HUES6 (cell line): Measurements from ENCODE around the gene ITPRIP.
A peak's percentile ranks its signal among the peaks of the same experiment; 100 is the strongest.

Experiments used
- H3K27ac ChIP-seq: 2 replicates; pipeline ENCODE4 v1.7.0; 2013; ENCODE audit warnings: low read depth, mild to moderate bottlenecking, low read length, inconsistent platforms
- H3K27me3 ChIP-seq: 2 replicates; pipeline ENCODE4 v1.6.1; 2013; ENCODE audit warnings: low read length; ENCODE audit not compliant: control insufficient read depth, insufficient read depth
- H3K36me3 ChIP-seq: 2 replicates; pipeline ENCODE4 v1.6.1; 2013; ENCODE audit warnings: low read length; ENCODE audit not compliant: control insufficient read depth, insufficient read depth
- H3K4me1 ChIP-seq: 2 replicates; pipeline ENCODE4 v1.6.1; 2013; ENCODE audit warnings: low read length; ENCODE audit not compliant: control insufficient read depth, insufficient read depth
- H3K4me3 ChIP-seq: 2 replicates; pipeline ENCODE4 v1.5.1; 2013; ENCODE audit warnings: low read depth, low read length
- H3K9ac ChIP-seq: one replicate; pipeline ENCODE4 v1.6.1; 2013; ENCODE audit warnings: mild to moderate bottlenecking, low read length
- H3K9me3 ChIP-seq: 2 replicates; pipeline ENCODE4 v1.6.1; 2013; ENCODE audit warnings: low read depth, low read length; ENCODE audit not compliant: control insufficient read depth, insufficient read depth

The ITPRIP gene

GRCh38 chr10:104337985-104338735 lies at the start of gene ITPRIP:
ITPRIP (minus strand) TSS chr10:104338465; CDS start chr10:104316051, 22,414 bp downstream.
- H3K36me3 ChIP-seq: no peaks in the 10 kb centered on the region
- peak within 1 kb of the TSS; percentile 94 for H3K9ac ChIP-seq
- H3K27ac ChIP-seq: peak within 1 kb of the TSS; percentile 95
- H3K9me3 ChIP-seq: no peaks in the 10 kb centered on the region
- peaks cover 60% of the 10 kb centered on the region for H3K4me1 ChIP-seq
- H3K4me3 ChIP-seq: peak within 1 kb of the TSS; percentile 82
- no peaks in the 10 kb centered on the region for H3K27me3 ChIP-seq

GRCh38 chr10:104387130-104387888 lies 49.0 kb upstream of the ITPRIP start:
- H3K9me3 ChIP-seq: no peaks in the 10 kb centered on the region
- H3K27me3 ChIP-seq: no peaks in the 10 kb centered on the region
- H3K4me1 ChIP-seq: peaks cover 4% of the 10 kb centered on the region; the same call in 1 of the 2 replicates
- no peak overlapping the region for H3K9ac ChIP-seq
- no peak overlapping the region for H3K27ac ChIP-seq
- H3K36me3 ChIP-seq: no peaks in the 10 kb centered on the region
- H3K4me3 ChIP-seq: no peak overlapping the region

- no peaks in the 10 kb centered on the region for H3K9me3 ChIP-seq
- no peaks in the 10 kb centered on the region for H3K27me3 ChIP-seq
- H3K36me3 ChIP-seq: no peaks in the 10 kb centered on the region
- H3K9ac ChIP-seq: no peak overlapping the region
- peaks cover 9% of the 10 kb centered on the region for H3K4me1 ChIP-seq
- no peak overlapping the region for H3K27ac ChIP-seq
- H3K4me3 ChIP-seq: no peak overlapping the region
Measured at GRCh38 chr10:104380336-104380735, 42.1 kb upstream of the ITPRIP start.

GRCh38 chr10:104376784-104377300 lies 38.6 kb upstream of the ITPRIP start:
- Histone ChIP-seq H3K4me3 (no peak overlapping the region), H3K9me3 (peaks cover 4% of the 10 kb centered on the region), H3K4me1 (peaks cover 9% of the 10 kb centered on the region), H3K27me3 (no peaks in the 10 kb centered on the region), H3K36me3 (no peaks in the 10 kb centered on the region), H3K27ac (no peak overlapping the region), H3K9ac (no peak overlapping the region)

- Histone ChIP-seq H3K9ac (no peak overlapping the region), H3K27me3 (no peaks in the 10 kb centered on the region), H3K4me3 (no peak overlapping the region), H3K9me3 (peaks cover 16% of the 10 kb centered on the region), H3K36me3 (no peaks in the 10 kb centered on the region), H3K4me1 (peaks cover 9% of the 10 kb centered on the region), H3K27ac (no peak overlapping the region)
Measured at GRCh38 chr10:104374591-104374990, 36.3 kb upstream of the ITPRIP start.

GRCh38 chr10:104371753-104372152 lies 33.5 kb upstream of the ITPRIP start:
- Histone ChIP-seq H3K4me1 (peaks cover 7% of the 10 kb centered on the region), H3K9me3 (peaks cover 16% of the 10 kb centered on the region), H3K36me3 (no peaks in the 10 kb centered on the region), H3K27me3 (no peaks in the 10 kb centered on the region), H3K27ac (no peak overlapping the region), H3K9ac (no peak overlapping the region), H3K4me3 (no peak overlapping the region)

GRCh38 chr10:104368381-104368780 lies 30.1 kb upstream of the ITPRIP start:
- H3K4me3 ChIP-seq: no peak overlapping the region
- no peaks in the 10 kb centered on the region for H3K27me3 ChIP-seq
- H3K36me3 ChIP-seq: no peaks in the 10 kb centered on the region
- H3K4me1 ChIP-seq: peaks cover 4% of the 10 kb centered on the region; the same call in 1 of the 2 replicates
- H3K27ac ChIP-seq: no peak overlapping the region
- peaks cover 20% of the 10 kb centered on the region for H3K9me3 ChIP-seq
- no peak overlapping the region for H3K9ac ChIP-seq

- no peaks in the 10 kb centered on the region for H3K27me3 ChIP-seq
- peaks cover 4% of the 10 kb centered on the region; the same call in 1 of the 2 replicates for H3K4me1 ChIP-seq
- no peaks in the 10 kb centered on the region for H3K36me3 ChIP-seq
- H3K27ac ChIP-seq: no peak overlapping the region
- no peak overlapping the region for H3K9ac ChIP-seq
- no peak overlapping the region for H3K4me3 ChIP-seq
- peaks cover 20% of the 10 kb centered on the region for H3K9me3 ChIP-seq
Measured at GRCh38 chr10:104367904-104368303, 29.6 kb upstream of the ITPRIP start.

- Histone ChIP-seq H3K4me3 (no peak overlapping the region), H3K9ac (no peak overlapping the region), H3K4me1 (no peaks in the 10 kb centered on the region), H3K9me3 (peaks cover 10% of the 10 kb centered on the region; the same call in 1 of the 2 replicates), H3K36me3 (no peaks in the 10 kb centered on the region), H3K27me3 (peaks cover 10% of the 10 kb centered on the region), H3K27ac (no peak overlapping the region)
Measured at GRCh38 chr10:104359811-104360210, 21.5 kb upstream of the ITPRIP start.

- Histone ChIP-seq H3K4me1 (peaks cover 14% of the 10 kb centered on the region), H3K9ac (no peak within 1 kb of the TSS), H3K27ac (no peak within 1 kb of the TSS), H3K4me3 (peak within 1 kb of the TSS; percentile 86), H3K36me3 (no peaks in the 10 kb centered on the region), H3K27me3 (peaks cover 27% of the 10 kb centered on the region), H3K9me3 (no peaks in the 10 kb centered on the region)
Measured at GRCh38 chr10:104353325-104354048, 15.2 kb upstream of the ITPRIP start, which contains the start of gene CFAP58. CFAP58 (plus strand) TSS chr10:104353833; CDS start chr10:104353898, 65 bp downstream.
